GM12878 (cell line): Measurements from ENCODE around the gene RECQL5.

Experiments
- BACH1 ChIP-seq: fragments of 450-650 bp; IDR thresholded peaks from 2 replicates; pipeline ENCODE4 v1.6.1; 2017; ENCODE audit warnings: mild to moderate bottlenecking, borderline replicate concordance
- CTCF ChIP-seq, 3 experiments: IDR thresholded peaks in 2 of 3; conservative IDR thresholded peaks in 1 of 3; 2 replicates each; pipeline ENCODE4 v1.5.1; 2011; ENCODE audit warnings: low read depth in 3 of 3, low read length in 3 of 3, mild to moderate bottlenecking in 3 of 3, control low read depth in 2 of 3, moderate library complexity in 2 of 3, inconsistent platforms in 1 of 3, mixed read lengths in 1 of 3; ENCODE audit not compliant: control insufficient read depth in 2 of 3, insufficient read depth in 1 of 3; ENCODE audit errors: extremely low read depth in 1 of 3
- SRF ChIP-seq, 2 experiments: IDR thresholded peaks; 2 replicates each; pipeline ENCODE4 v1.6.1; 2011; ENCODE audit warnings: low read depth in 2 of 2, low read length in 2 of 2, mild to moderate bottlenecking in 1 of 2, moderate library complexity in 1 of 2
- TF ChIP-seq, protein P1 (sequence below): IDR thresholded peaks from 2 replicates; pipeline ENCODE4 v1.6.1; 2011; ENCODE audit warnings: borderline replicate concordance, low read depth, mild to moderate bottlenecking, moderate library complexity, mixed read lengths, low read length; ENCODE audit not compliant: insufficient read depth; ENCODE audit errors: extremely low read length

DNA sequence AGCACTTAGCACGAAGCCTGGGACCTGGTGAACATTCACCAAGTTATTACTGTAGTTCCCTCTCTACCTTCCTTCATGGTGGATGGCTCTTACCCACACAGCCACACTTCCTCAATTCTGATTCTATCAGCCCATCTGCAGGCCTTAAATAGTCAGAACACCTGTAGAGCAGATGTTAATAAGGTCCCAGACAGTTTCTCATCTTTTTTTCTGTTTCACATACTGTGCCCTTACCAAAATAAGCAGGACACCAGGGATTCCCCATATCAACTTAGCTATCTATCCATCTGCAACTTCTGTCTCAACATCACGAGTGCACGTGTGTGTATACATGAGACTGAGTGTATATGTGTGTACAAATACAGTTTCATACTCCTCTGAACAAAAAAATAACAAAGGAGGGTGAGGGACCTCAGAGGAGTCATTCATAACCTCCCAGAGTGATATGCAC is 2.8 kb downstream of the RECQL5 start:
- no peak for TF ChIP-seq CTCF (IDR thresholded peaks at IDR 0.05 in 2 of 3, conservative IDR thresholded peaks at IDR 0.05 in 1 of 3; ENCODE audit: control insufficient read depth in 2 of 3, extremely low read depth in 1 of 3, insufficient read depth in 1 of 3, low read depth in 3 of 3, low read length in 3 of 3)
- no peak for TF ChIP-seq BACH1
- TF ChIP-seq SRF (IDR thresholded peaks at IDR 0.05; ENCODE audit: low read depth in 2 of 2, low read length in 2 of 2) = peak in 1 of 2 experiments; percentile 76; a peak in 2 of 4 replicates
- TF ChIP-seq, protein P1, sequence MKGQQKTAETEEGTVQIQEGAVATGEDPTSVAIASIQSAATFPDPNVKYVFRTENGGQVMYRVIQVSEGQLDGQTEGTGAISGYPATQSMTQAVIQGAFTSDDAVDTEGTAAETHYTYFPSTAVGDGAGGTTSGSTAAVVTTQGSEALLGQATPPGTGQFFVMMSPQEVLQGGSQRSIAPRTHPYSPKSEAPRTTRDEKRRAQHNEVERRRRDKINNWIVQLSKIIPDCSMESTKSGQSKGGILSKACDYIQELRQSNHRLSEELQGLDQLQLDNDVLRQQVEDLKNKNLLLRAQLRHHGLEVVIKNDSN = no peak
